Loucy (cell line): ENCODE data around the gene LTV1.

Source experiments
- H2AFZ ChIP-seq: fragments of 200-600 bp; sonication (generic); 2 replicates; pipeline ENCODE4 v1.6.0; 2016; ENCODE audit warnings: antibody characterized with exemption, mild to moderate bottlenecking, low read length, moderate library complexity
- H3F3A ChIP-seq: fragments of 200-600 bp; 2 replicates; pipeline ENCODE4 v1.6.0; 2016; ENCODE audit warnings: antibody characterized with exemption, low read depth, mild to moderate bottlenecking
- H3K27me3 ChIP-seq: fragments of 200-600 bp; sonication (generic); 2 replicates; pipeline ENCODE4 v1.6.1; 2014; ENCODE audit warnings: low read length, mild to moderate bottlenecking; ENCODE audit not compliant: insufficient read depth, poor library complexity, severe bottlenecking
- H3K36me3 ChIP-seq: fragments of 200-600 bp; sonication (generic); 2 replicates; pipeline ENCODE4 v1.6.1; 2016; ENCODE audit warnings: low read length; ENCODE audit not compliant: insufficient read depth
- H3K4me1 ChIP-seq: fragments of 200-600 bp; sonication (generic); 2 replicates; pipeline ENCODE4 v1.5.1; 2014; ENCODE audit warnings: low read length, mild to moderate bottlenecking; ENCODE audit not compliant: insufficient read depth, poor library complexity, severe bottlenecking
- H3K4me2 ChIP-seq: fragments of 200-600 bp; sonication (generic); 2 replicates; pipeline ENCODE4 v1.6.0; 2014; ENCODE audit warnings: antibody characterized with exemption, low read length, low read depth, mild to moderate bottlenecking; ENCODE audit not compliant: poor library complexity, severe bottlenecking
- H3K4me3 ChIP-seq: fragments of 200-600 bp; sonication (generic); 2 replicates; pipeline ENCODE4 v1.5.1; 2014; ENCODE audit warnings: low read length, mild to moderate bottlenecking, mixed read lengths; ENCODE audit not compliant: poor library complexity, severe bottlenecking
- H3K79me2 ChIP-seq: fragments of 200-600 bp; sonication (generic); 2 replicates; pipeline ENCODE4 v1.6.1; 2014; ENCODE audit warnings: low read length; ENCODE audit not compliant: insufficient read depth
- H3K9ac ChIP-seq: fragments of 200-600 bp; sonication (generic); 2 replicates; pipeline ENCODE4 v1.6.0; 2014; ENCODE audit warnings: mild to moderate bottlenecking, low read depth, low read length, moderate library complexity; ENCODE audit not compliant: poor library complexity, severe bottlenecking
- H3K9me2 ChIP-seq: fragments of 200-600 bp; sonication (generic); replicated peaks from 2 replicates; pipeline ENCODE4 v1.6.1; 2016; ENCODE audit warnings: low read depth, low read length, mixed read lengths
- H3K9me3 ChIP-seq: fragments of 200-600 bp; sonication (generic); 2 replicates; pipeline ENCODE4 v1.6.1; 2014; ENCODE audit warnings: mild to moderate bottlenecking, antibody characterized with exemption, low read length, low read depth; ENCODE audit not compliant: insufficient read depth
- H4K20me1 ChIP-seq: fragments of 200-600 bp; sonication (generic); 2 replicates; pipeline ENCODE4 v1.6.0; 2014; ENCODE audit warnings: antibody characterized with exemption, low read length, mild to moderate bottlenecking; ENCODE audit not compliant: insufficient read depth, poor library complexity, severe bottlenecking
- EZH2phosphoT487 ChIP-seq: fragments of 200-600 bp; IDR thresholded peaks from 2 replicates; pipeline ENCODE4 v1.6.1; 2018; ENCODE audit warnings: antibody characterized with exemption, mild to moderate bottlenecking, moderate library complexity, borderline replicate concordance
- TF ChIP-seq, protein P1 (sequence below): fragments of 200-600 bp; sonication (generic); conservative IDR thresholded peaks from 2 replicates; pipeline ENCODE4 v1.5.1; 2014; ENCODE audit warnings: mild to moderate bottlenecking, antibody characterized with exemption, low read length

LTV1 gene

DNA sequence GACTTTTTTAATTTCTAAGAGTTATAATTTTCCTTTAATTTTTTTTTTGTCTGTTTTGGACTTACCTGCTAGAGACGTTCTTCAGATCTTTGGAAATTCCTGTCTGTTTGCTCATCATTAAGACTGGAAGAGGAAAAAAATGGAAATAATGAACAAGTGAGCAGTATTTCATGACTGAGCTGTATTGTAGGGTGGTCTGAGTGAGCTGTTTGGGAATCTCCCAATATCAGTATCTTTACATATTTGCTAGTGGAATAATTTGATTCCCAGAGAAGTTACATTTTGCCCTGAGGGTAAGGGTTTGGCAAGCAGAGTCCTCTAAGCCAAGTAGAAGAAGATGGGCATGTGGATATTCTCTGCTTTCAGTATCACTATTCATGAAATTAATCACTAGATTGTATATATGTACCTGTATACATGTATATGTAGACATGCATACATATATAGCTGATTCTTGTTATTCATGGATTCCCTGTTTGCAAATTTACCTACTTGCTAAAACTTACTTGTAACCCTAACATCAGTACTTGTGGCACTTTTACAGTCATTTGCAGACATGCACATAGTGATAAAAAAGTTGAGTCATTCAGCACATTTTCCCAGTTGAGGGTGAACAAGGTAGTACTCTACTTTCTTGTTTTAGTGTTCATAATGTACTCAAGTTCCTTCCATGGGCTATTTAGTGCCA lies 34.6 kb downstream of the LTV1 start:
- Histone ChIP-seq H3K4me3 (no peak overlapping the region), H2AFZ (no peak overlapping the region), H3K79me2 (no peaks in the 10 kb centered on the region), H3K36me3 (no peaks in the 10 kb centered on the region), H3F3A (no peaks in the 10 kb centered on the region), H3K27me3 (no peaks in the 10 kb centered on the region), H3K9ac (no peak overlapping the region), H4K20me1 (no peaks in the 10 kb centered on the region), H3K4me1 (peaks cover 9% of the 10 kb centered on the region), H3K4me2 (no peak overlapping the region), H3K9me3 (no peaks in the 10 kb centered on the region), H3K9me2 (no peaks in the 10 kb centered on the region)
- TF ChIP-seq, protein P1, sequence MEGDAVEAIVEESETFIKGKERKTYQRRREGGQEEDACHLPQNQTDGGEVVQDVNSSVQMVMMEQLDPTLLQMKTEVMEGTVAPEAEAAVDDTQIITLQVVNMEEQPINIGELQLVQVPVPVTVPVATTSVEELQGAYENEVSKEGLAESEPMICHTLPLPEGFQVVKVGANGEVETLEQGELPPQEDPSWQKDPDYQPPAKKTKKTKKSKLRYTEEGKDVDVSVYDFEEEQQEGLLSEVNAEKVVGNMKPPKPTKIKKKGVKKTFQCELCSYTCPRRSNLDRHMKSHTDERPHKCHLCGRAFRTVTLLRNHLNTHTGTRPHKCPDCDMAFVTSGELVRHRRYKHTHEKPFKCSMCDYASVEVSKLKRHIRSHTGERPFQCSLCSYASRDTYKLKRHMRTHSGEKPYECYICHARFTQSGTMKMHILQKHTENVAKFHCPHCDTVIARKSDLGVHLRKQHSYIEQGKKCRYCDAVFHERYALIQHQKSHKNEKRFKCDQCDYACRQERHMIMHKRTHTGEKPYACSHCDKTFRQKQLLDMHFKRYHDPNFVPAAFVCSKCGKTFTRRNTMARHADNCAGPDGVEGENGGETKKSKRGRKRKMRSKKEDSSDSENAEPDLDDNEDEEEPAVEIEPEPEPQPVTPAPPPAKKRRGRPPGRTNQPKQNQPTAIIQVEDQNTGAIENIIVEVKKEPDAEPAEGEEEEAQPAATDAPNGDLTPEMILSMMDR = no peak
- TF ChIP-seq EZH2phosphoT487 = no peak

DNA sequence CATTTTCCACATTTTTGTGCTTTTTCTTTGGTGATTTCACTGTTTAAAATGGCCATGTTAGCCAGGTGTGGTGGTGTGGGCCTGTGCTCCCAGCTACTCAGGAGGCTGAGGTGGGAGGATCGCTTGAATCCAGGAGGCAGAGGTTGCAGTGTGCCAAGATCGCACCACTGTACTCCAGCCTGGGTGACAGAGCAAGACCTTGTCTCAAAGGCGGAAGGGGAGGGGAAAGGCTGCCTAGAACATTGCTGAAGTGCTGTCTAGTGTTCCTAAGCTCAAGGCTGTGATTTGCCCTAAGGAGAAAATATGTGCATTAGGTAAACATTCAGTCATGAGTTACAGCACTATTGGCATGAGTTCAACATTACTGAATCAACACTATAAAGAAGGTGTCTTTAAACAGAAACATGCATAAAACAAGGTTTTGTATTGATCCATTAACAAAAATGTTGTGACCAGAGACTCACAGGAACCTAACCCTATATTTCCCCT lies 35.2 kb downstream of the LTV1 start:
- H3K9me2 ChIP-seq = no peaks in the 10 kb centered on the region
- H3K4me2 ChIP-seq = no peak overlapping the region
- no peak overlapping the region for H3K9ac ChIP-seq
- peaks cover 9% of the 10 kb centered on the region for H3K4me1 ChIP-seq
- no peaks in the 10 kb centered on the region for H3K36me3 ChIP-seq
- no peak overlapping the region for H2AFZ ChIP-seq
- H4K20me1 ChIP-seq = no peaks in the 10 kb centered on the region
- no peak overlapping the region for H3K4me3 ChIP-seq
- no peak for TF ChIP-seq EZH2phosphoT487
- TF ChIP-seq, protein P1 = no peak
- no peaks in the 10 kb centered on the region for H3F3A ChIP-seq
- H3K27me3 ChIP-seq = no peaks in the 10 kb centered on the region
- no peaks in the 10 kb centered on the region for H3K79me2 ChIP-seq
- H3K9me3 ChIP-seq = no peaks in the 10 kb centered on the region

DNA sequence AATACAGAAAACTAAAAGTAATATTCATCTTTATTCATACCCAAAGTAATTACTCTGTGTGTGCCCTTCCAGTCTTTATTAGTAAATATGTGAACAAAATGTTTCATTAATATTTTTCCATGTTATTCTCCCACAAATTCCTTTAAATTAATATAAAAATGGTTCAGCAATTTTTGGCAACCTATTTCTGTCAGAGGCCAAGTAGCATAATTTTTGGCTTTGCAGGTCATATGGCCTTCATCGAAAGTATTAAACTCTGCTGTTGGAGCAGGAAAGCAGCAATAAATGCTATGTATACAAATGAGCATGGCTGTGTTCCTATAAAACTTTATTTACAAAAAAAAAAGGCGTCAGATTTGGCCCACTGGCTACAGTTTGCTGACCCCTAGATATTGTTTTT lies 37.3 kb downstream of the LTV1 start:
- Histone ChIP-seq H3K9me3 (no peaks in the 10 kb centered on the region), H3K9ac (no peak overlapping the region), H3K79me2 (no peaks in the 10 kb centered on the region), H3K36me3 (no peaks in the 10 kb centered on the region), H3K27me3 (no peaks in the 10 kb centered on the region), H4K20me1 (no peaks in the 10 kb centered on the region), H3K9me2 (no peaks in the 10 kb centered on the region), H3K4me3 (no peak overlapping the region), H3K4me1 (peaks cover 9% of the 10 kb centered on the region), H2AFZ (no peak overlapping the region), H3K4me2 (no peak overlapping the region), H3F3A (no peaks in the 10 kb centered on the region)
- TF ChIP-seq, protein P1 = no peak
- TF ChIP-seq EZH2phosphoT487 = no peak
